GM21360 (cell line): Measurements from ENCODE around the gene CTCFL.

Experiments used
- ATAC-seq: cut with Tn5 transposase; IDR thresholded peaks from one replicate; pipeline ENCODE4 v1.9.1; 2021; ENCODE audit warnings: mild to moderate bottlenecking, moderate library complexity; ENCODE audit not compliant: unreplicated experiment

CTCFL gene

GRCh38 chr20:57537822-57538221 lies 12.9 kb upstream of the CTCFL start:
- ATAC-seq = no peak

- ATAC-seq = no peak
Measured at GRCh38 chr20:57536771-57537724, 12.1 kb upstream of the CTCFL start.

GRCh38 chr20:57536120-57536708 lies 11.3 kb upstream of the CTCFL start:
- ATAC-seq = no peak

- no peak for ATAC-seq
Measured at GRCh38 chr20:57535297-57535696, 10.4 kb upstream of the CTCFL start.

GRCh38 chr20:57532104-57532503 lies 7.2 kb upstream of the CTCFL start:
- ATAC-seq = no peak

GRCh38 chr20:57530327-57530981 lies 5.5 kb upstream of the CTCFL start:
- no peak for ATAC-seq

- no peak for ATAC-seq
Measured at GRCh38 chr20:57529810-57530209, 4.9 kb upstream of the CTCFL start.

GRCh38 chr20:57529160-57529585 lies 4.2 kb upstream of the CTCFL start:
- no peak for ATAC-seq

GRCh38 chr20:57528148-57528547 lies 3.2 kb upstream of the CTCFL start:
- ATAC-seq = no peak

- ATAC-seq = no peak
Measured at GRCh38 chr20:57527728-57528127, 2.8 kb upstream of the CTCFL start.

- no peak for ATAC-seq
Measured at GRCh38 chr20:57526885-57527460, 2.0 kb upstream of the CTCFL start.

GRCh38 chr20:57526087-57526884 lies 1.3 kb upstream of the CTCFL start:
- no peak for ATAC-seq

GRCh38 chr20:57525328-57526086 lies 567 bp upstream of the CTCFL start:
- ATAC-seq = no peak

GRCh38 chr20:57523782-57524181 lies 1.2 kb downstream of the CTCFL start:
- ATAC-seq = no peak

- ATAC-seq = no peak
Measured at GRCh38 chr20:57522380-57523140, 2.4 kb downstream of the CTCFL start.

GRCh38 chr20:57517904-57518303 lies 7.0 kb downstream of the CTCFL start:
- no peak for ATAC-seq

GRCh38 chr20:57514273-57514751 lies 10.6 kb downstream of the CTCFL start:
- no peak for ATAC-seq

GRCh38 chr20:57513199-57513598 lies 11.7 kb downstream of the CTCFL start:
- ATAC-seq = no peak

- ATAC-seq = no peak
Measured at GRCh38 chr20:57512432-57512831, 12.5 kb downstream of the CTCFL start.
